Measurements from ENCODE around the gene SLC2A13. TPM values are rescaled to one million over a fixed set of nuclear protein-coding genes. Genes with fewer than 3 reads are reported as not detected.

Gene SLC2A13
- total and polyA plus RNA-seq, 10 of the 15 experiments (the other 5 are each of a cell fraction or from before 2014, with no cell fraction given): 0.05 to 3.7 (median 0.25) TPM

GRCh38 chr12:39958377-39958776 is 147.5 kb downstream of the SLC2A13 start:
- no peaks in the 10 kb centered on the region for H3K27me3 ChIP-seq (replicated peaks in 1 of 2; ENCODE audit: control insufficient read depth in 2 of 2, insufficient read depth in 2 of 2, low read length in 1 of 2)
- DNase-seq (ENCODE audit: low read depth, low spot score): no peak
- ChIA-PET SMC1A (ENCODE audit: uncharacterized antibody, unreplicated experiment) (no interaction called here), CTCF (no interaction called here), RAD21 (ENCODE audit: unreplicated experiment) (no interaction called here), POLR2A (no interaction called here)
- ATAC-seq: peak; percentile 56
- no peak overlapping the region for H3K4me2 ChIP-seq (ENCODE audit: control insufficient read depth, insufficient read depth)
- H3K36me3 ChIP-seq (ENCODE audit: control insufficient read depth in 2 of 2, insufficient read depth in 2 of 2, low read length in 1 of 2): no peaks in the 10 kb centered on the region
- H3K27ac ChIP-seq (ENCODE audit: control insufficient read depth, insufficient read depth): no peak overlapping the region
- in situ Hi-C loops (cut with MboI): loop anchor here (5.0 kb wide), 1 partner anchor 49 kb away; no protein-coding TSS in a partner anchor
- H4K20me1 ChIP-seq (ENCODE audit: control insufficient read depth, insufficient read depth): no peaks in the 10 kb centered on the region
- no peaks in the 10 kb centered on the region for H3K9me3 ChIP-seq (replicated peaks; ENCODE audit: control insufficient read depth, insufficient read depth, low read length)
- no peak overlapping the region for H3K9ac ChIP-seq (ENCODE audit: control insufficient read depth, insufficient read depth, low read length)
- no peak overlapping the region for H2AFZ ChIP-seq (ENCODE audit: control insufficient read depth, low read depth, low read length)
- WGBS (ENCODE audit: insufficient coverage, insufficient replicate concordance, low lambda C conversion rate, missing lambda C conversion rate): 72% methylated on average over 3 of the region's 3 CpGs
- no TSS peak for BruUV-seq (replicated peaks)
- no peaks in the 10 kb centered on the region for H3K4me1 ChIP-seq (ENCODE audit: control insufficient read depth, insufficient read depth, low read length)
- no peak for FAIRE-seq
- TF ChIP-seq, protein P1, sequence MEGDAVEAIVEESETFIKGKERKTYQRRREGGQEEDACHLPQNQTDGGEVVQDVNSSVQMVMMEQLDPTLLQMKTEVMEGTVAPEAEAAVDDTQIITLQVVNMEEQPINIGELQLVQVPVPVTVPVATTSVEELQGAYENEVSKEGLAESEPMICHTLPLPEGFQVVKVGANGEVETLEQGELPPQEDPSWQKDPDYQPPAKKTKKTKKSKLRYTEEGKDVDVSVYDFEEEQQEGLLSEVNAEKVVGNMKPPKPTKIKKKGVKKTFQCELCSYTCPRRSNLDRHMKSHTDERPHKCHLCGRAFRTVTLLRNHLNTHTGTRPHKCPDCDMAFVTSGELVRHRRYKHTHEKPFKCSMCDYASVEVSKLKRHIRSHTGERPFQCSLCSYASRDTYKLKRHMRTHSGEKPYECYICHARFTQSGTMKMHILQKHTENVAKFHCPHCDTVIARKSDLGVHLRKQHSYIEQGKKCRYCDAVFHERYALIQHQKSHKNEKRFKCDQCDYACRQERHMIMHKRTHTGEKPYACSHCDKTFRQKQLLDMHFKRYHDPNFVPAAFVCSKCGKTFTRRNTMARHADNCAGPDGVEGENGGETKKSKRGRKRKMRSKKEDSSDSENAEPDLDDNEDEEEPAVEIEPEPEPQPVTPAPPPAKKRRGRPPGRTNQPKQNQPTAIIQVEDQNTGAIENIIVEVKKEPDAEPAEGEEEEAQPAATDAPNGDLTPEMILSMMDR (IDR thresholded peaks at IDR 0.05 in 2 of 3, conservative IDR thresholded peaks at IDR 0.05 in 1 of 3; ENCODE audit: control insufficient read depth in 2 of 3, extremely low read depth in 1 of 3, insufficient read depth in 1 of 3, low read depth in 3 of 3, low read length in 3 of 3): peak; percentile 16 to 37 (median 35); a peak in 4 of 6 replicates
- TF ChIP-seq RAD21 (IDR thresholded peaks at IDR 0.05; ENCODE audit: insufficient read depth, low read depth, low read length): peak; percentile 30; the same call in 1 of the 2 replicates
- TF ChIP-seq ESRRA (IDR thresholded peaks at IDR 0.05; ENCODE audit: low read length): no peak
- TF ChIP-seq SMC3 (IDR thresholded peaks at IDR 0.05; ENCODE audit: borderline replicate concordance, low read length): peak; percentile 36; the same call in 1 of the 2 replicates
- intact Hi-C loops (cut with micrococcal nuclease; ENCODE audit: unreplicated experiment): no loop called here
- no peak overlapping the region for H3K4me3 ChIP-seq
- H3K79me2 ChIP-seq (ENCODE audit: control insufficient read depth, insufficient read depth, low read length): no peaks in the 10 kb centered on the region

- H2AFZ ChIP-seq (ENCODE audit: control insufficient read depth, low read depth, low read length): no peak overlapping the region
- H3K4me2 ChIP-seq (ENCODE audit: control insufficient read depth, insufficient read depth): no peak overlapping the region
- no peak overlapping the region for H3K9ac ChIP-seq (ENCODE audit: control insufficient read depth, insufficient read depth, low read length)
- 83% methylated on average over 2 of the region's 2 CpGs for WGBS (ENCODE audit: insufficient coverage, insufficient replicate concordance, low lambda C conversion rate, missing lambda C conversion rate)
- ChIA-PET SMC1A (ENCODE audit: uncharacterized antibody, unreplicated experiment) (interaction anchor here (1.1 kb wide), 1 partner anchor 8 kb away, joined by 3 read pairs; no protein-coding TSS in a partner anchor), POLR2A (no interaction called here), CTCF (interaction anchor here (1.1 kb wide), 1 partner anchor 36 kb away, joined by 4 read pairs; no protein-coding TSS in a partner anchor), RAD21 (ENCODE audit: unreplicated experiment) (no interaction called here)
- no peak overlapping the region for H3K4me3 ChIP-seq
- H3K79me2 ChIP-seq (ENCODE audit: control insufficient read depth, insufficient read depth, low read length): no peaks in the 10 kb centered on the region
- H3K4me1 ChIP-seq (ENCODE audit: control insufficient read depth, insufficient read depth, low read length): no peaks in the 10 kb centered on the region
- in situ Hi-C loops (cut with MboI) (loop anchor here (5.0 kb wide), 1 partner anchor 51 kb away; no protein-coding TSS in a partner anchor), intact Hi-C loops (cut with micrococcal nuclease; ENCODE audit: unreplicated experiment) (no loop called here)
- DNase-seq (ENCODE audit: low read depth, low spot score) (no peak), ATAC-seq (no peak), FAIRE-seq (no peak)
- no peaks in the 10 kb centered on the region for H3K36me3 ChIP-seq (ENCODE audit: control insufficient read depth in 2 of 2, insufficient read depth in 2 of 2, low read length in 1 of 2)
- H4K20me1 ChIP-seq (ENCODE audit: control insufficient read depth, insufficient read depth): no peaks in the 10 kb centered on the region
- H3K27me3 ChIP-seq (replicated peaks in 1 of 2; ENCODE audit: control insufficient read depth in 2 of 2, insufficient read depth in 2 of 2, low read length in 1 of 2): no peaks in the 10 kb centered on the region
- H3K27ac ChIP-seq (ENCODE audit: control insufficient read depth, insufficient read depth): no peak overlapping the region
- no peaks in the 10 kb centered on the region for H3K9me3 ChIP-seq (replicated peaks; ENCODE audit: control insufficient read depth, insufficient read depth, low read length)
- no TSS peak for BruUV-seq (replicated peaks)
- TF ChIP-seq IRF4 (IDR thresholded peaks at IDR 0.05; ENCODE audit: low read depth, low read length) (no peak), KAT2A (conservative IDR thresholded peaks at IDR 0.05; ENCODE audit: control insufficient read depth, low read depth, low read length) (no peak)
- TF ChIP-seq, protein P2, sequence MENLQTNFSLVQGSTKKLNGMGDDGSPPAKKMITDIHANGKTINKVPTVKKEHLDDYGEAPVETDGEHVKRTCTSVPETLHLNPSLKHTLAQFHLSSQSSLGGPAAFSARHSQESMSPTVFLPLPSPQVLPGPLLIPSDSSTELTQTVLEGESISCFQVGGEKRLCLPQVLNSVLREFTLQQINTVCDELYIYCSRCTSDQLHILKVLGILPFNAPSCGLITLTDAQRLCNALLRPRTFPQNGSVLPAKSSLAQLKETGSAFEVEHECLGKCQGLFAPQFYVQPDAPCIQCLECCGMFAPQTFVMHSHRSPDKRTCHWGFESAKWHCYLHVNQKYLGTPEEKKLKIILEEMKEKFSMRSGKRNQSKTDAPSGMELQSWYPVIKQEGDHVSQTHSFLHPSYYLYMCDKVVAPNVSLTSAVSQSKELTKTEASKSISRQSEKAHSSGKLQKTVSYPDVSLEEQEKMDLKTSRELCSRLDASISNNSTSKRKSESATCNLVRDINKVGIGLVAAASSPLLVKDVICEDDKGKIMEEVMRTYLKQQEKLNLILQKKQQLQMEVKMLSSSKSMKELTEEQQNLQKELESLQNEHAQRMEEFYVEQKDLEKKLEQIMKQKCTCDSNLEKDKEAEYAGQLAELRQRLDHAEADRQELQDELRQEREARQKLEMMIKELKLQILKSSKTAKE (IDR thresholded peaks at IDR 0.05; ENCODE audit: low read depth, poor library complexity, severe bottlenecking): no peak
- TF ChIP-seq, protein P3, sequence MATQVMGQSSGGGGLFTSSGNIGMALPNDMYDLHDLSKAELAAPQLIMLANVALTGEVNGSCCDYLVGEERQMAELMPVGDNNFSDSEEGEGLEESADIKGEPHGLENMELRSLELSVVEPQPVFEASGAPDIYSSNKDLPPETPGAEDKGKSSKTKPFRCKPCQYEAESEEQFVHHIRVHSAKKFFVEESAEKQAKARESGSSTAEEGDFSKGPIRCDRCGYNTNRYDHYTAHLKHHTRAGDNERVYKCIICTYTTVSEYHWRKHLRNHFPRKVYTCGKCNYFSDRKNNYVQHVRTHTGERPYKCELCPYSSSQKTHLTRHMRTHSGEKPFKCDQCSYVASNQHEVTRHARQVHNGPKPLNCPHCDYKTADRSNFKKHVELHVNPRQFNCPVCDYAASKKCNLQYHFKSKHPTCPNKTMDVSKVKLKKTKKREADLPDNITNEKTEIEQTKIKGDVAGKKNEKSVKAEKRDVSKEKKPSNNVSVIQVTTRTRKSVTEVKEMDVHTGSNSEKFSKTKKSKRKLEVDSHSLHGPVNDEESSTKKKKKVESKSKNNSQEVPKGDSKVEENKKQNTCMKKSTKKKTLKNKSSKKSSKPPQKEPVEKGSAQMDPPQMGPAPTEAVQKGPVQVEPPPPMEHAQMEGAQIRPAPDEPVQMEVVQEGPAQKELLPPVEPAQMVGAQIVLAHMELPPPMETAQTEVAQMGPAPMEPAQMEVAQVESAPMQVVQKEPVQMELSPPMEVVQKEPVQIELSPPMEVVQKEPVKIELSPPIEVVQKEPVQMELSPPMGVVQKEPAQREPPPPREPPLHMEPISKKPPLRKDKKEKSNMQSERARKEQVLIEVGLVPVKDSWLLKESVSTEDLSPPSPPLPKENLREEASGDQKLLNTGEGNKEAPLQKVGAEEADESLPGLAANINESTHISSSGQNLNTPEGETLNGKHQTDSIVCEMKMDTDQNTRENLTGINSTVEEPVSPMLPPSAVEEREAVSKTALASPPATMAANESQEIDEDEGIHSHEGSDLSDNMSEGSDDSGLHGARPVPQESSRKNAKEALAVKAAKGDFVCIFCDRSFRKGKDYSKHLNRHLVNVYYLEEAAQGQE (IDR thresholded peaks at IDR 0.05; ENCODE audit: low read depth, low read length): no peak
These were observed 149.2 kb downstream of the SLC2A13 start for GRCh38 chr12:39956725-39957124.

Measured in GM12878 (cell line).